ENCODE measurements around the gene PDCD2.

The PDCD2 gene

GRCh38 chr6:170561555-170561954 is 22.9 kb downstream of the PDCD2 start:
- no peak for DNase-seq (ENCODE audit: extremely low read depth, low read depth)
- H3K4me3 ChIP-seq (replicated peaks; ENCODE audit: low read depth, low read length): no peak overlapping the region
- TF ChIP-seq CTCF (IDR thresholded peaks at IDR 0.05; ENCODE audit: low read depth, low read length, missing control alignments): no peak

GRCh38 chr6:170555305-170555704 is 29.1 kb downstream of the PDCD2 start:
- TF ChIP-seq CTCF (IDR thresholded peaks at IDR 0.05; ENCODE audit: low read depth, low read length, missing control alignments): no peak
- no peak for DNase-seq (ENCODE audit: extremely low read depth, low read depth)
- peak overlapping the region; percentile 72 for H3K4me3 ChIP-seq (replicated peaks; ENCODE audit: low read depth, low read length)

DNA sequence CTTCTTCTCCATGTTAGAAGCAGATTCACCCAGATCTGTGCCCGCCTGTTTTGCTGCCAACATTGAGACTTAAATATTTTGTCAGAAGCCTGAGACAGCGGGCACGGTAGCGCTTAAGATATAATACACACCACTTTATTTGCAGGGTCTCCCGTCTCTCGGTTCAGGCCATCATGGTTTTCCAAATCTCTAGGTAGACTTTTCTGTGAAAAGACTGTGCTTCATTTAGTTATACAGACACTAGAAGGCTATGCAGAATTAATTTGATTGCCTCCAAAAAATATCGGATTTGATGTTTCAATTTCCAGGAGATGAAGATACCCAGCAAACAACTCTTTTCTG is 29.7 kb downstream of the PDCD2 start:
- peak overlapping the region; percentile 72 for H3K4me3 ChIP-seq (replicated peaks; ENCODE audit: low read depth, low read length)
- no peak for TF ChIP-seq CTCF (IDR thresholded peaks at IDR 0.05; ENCODE audit: low read depth, low read length, missing control alignments)
- DNase-seq (ENCODE audit: extremely low read depth, low read depth): no peak

- TF ChIP-seq CTCF (IDR thresholded peaks at IDR 0.05; ENCODE audit: low read depth, low read length, missing control alignments): no peak
- peak; percentile 95 for DNase-seq (ENCODE audit: extremely low read depth, low read depth)
- H3K4me3 ChIP-seq (replicated peaks; ENCODE audit: low read depth, low read length): peak within 1 kb of the TSS; percentile 72
Measured at GRCh38 chr6:170554013-170554795, 30.2 kb downstream of the PDCD2 start, which contains the start of gene TBP. Gene TBP (plus strand): TSS chr6:170554369. CDS start chr6:170557030, 2,661 bp downstream.

DNA sequence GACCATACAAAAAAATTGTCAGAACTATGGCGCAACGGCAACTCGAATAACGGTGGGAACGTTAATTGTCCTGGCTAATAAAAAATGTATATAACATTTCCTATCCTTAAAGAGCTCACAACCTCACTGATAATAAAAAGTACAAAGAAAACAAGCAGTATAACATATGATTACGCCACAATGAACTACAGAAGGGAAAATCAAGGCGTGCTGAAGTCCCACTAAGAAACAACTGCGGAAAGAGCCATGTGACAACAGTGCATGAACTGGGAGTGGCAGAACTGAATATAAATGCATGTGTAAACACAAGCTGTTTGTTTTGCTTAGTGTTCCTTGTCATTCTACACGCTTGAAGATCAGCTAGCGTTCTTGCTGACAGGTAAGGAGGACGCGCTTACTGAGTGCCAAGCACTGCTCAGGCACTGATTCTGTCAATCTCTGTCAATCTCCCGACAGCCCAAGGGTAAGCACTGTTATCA is 30.9 kb downstream of the PDCD2 start:
- no peak for TF ChIP-seq CTCF (IDR thresholded peaks at IDR 0.05; ENCODE audit: low read depth, low read length, missing control alignments)
- peak; percentile 15 for DNase-seq (ENCODE audit: extremely low read depth, low read depth)
- H3K4me3 ChIP-seq (replicated peaks; ENCODE audit: low read depth, low read length): peak overlapping the region; percentile 72

DNA sequence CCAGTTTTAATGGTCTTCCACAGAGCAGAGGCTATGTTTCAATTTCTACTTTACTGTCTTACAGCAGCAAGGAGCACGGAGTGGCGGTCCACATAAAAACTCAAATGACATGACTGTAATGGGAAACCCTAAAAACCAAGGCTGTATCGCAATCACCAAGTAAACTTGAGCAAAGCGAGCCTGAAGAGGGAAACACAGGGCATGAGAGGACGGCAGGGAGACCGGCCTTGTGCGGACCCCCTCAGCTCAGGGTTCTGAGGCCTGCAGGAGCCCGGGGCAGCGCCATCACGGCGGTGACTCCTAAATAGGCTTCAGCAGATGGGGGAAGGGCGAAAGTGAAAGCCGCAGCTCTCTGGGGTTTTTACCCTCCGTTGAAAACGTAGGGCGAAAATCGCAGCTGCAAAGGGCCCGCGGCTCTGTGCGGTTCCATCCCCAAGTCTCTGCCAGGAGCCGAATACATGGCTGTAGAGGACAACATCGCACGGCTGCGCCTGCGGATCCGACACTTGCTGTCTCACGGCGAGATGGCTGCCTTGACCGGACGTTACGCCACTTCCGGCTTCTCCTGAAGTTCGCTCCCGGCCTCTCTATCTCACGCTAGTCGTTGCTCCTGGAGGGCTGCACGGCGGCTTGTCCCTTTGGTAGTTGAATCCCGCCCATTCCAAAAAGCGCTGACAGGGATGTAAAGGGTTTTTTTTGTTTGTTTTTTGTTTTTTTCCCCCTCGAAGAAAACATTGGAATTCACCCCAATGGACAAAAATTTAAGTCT is 31.5 kb downstream of the PDCD2 start, which contains the start of gene PSMB1:
Gene PSMB1, minus strand, starts transcription at position 543 of the 769 bp plus-strand sequence. Its CDS starts 65 bp downstream, at position 478.
- H3K4me3 ChIP-seq (replicated peaks; ENCODE audit: low read depth, low read length): peak within 1 kb of the TSS; percentile 72
- DNase-seq (ENCODE audit: extremely low read depth, low read depth): peak; percentile 78
- no peak for TF ChIP-seq CTCF (IDR thresholded peaks at IDR 0.05; ENCODE audit: low read depth, low read length, missing control alignments)

Measured in HFF-Myc (cell line).